IMR-90 (cell line): Measurements from ENCODE around the gene NRP1. TPM values are rescaled to one million over a fixed set of nuclear protein-coding genes. Genes with fewer than 3 reads are reported as not detected.

Experiments used
- ATAC-seq: fragments of 200-7000 bp; cut with Tn5 transposase; 2 replicates; pipeline ENCODE4 v1.9.1; 2020; ENCODE audit warnings: low read depth, mild to moderate bottlenecking, moderate library complexity
- BruUV-seq: library from RNA; stranded (reverse); fragments of 400-500 nt; replicated peaks from 2 replicates; lab custom pipeline; 2021; lab: Mats Ljungman, UMichigan
- CTCF ChIA-PET: fragments of 300-600 bp; formaldehyde crosslinking; extraction: SDS; loops from one replicate; lab custom pipeline; 2021; ENCODE audit warnings: antibody characterized with exemption; lab: Yijun Ruan, JAX
- POLR2A ChIA-PET: fragments of 300-600 bp; sonication (Branson Sonifier 250); formaldehyde crosslinking; loops from one replicate; lab custom pipeline; 2022; ENCODE audit warnings: antibody characterized with exemption; ENCODE audit not compliant: unreplicated experiment; lab: Charles Lee
- DNase-seq: peaks from one replicate; pipeline ENCODE4 v3.0.0; 2013
- H2AFZ ChIP-seq: replicated peaks from 2 replicates; pipeline ENCODE3; 2013; ENCODE audit warnings: low read length, mild to moderate bottlenecking; ENCODE audit not compliant: poor library complexity
- H2AK5ac ChIP-seq: 2 replicates; pipeline ENCODE4 v1.6.1; 2013; ENCODE audit warnings: low read depth, low read length, inconsistent platforms
- H2AK9ac ChIP-seq: replicated peaks from 2 replicates; pipeline ENCODE3; 2013; ENCODE audit warnings: mild to moderate bottlenecking, low read depth, low read length, moderate library complexity; ENCODE audit not compliant: poor library complexity
- H2BK120ac ChIP-seq: 2 replicates; pipeline ENCODE4 v1.6.1; 2013; ENCODE audit warnings: low read depth, low read length, inconsistent platforms
- H2BK15ac ChIP-seq: 3 replicates; pipeline ENCODE4 v1.6.1; 2013; ENCODE audit warnings: low read depth, low read length, inconsistent platforms
- H2BK20ac ChIP-seq: 2 replicates; pipeline ENCODE4 v1.6.1; 2013; ENCODE audit warnings: low read depth, mild to moderate bottlenecking, inconsistent platforms, low read length, moderate library complexity
- H2BK5ac ChIP-seq: 2 replicates; pipeline ENCODE4 v1.6.1; 2013; ENCODE audit warnings: mild to moderate bottlenecking, low read depth, low read length, inconsistent platforms; ENCODE audit not compliant: poor library complexity, severe bottlenecking
- H3K14ac ChIP-seq: replicated peaks from 2 replicates; pipeline ENCODE4 v1.6.1; 2013; ENCODE audit warnings: low read depth, low read length, inconsistent platforms
- H3K18ac ChIP-seq: 2 replicates; pipeline ENCODE4 v1.6.1; 2013; ENCODE audit warnings: low read depth, low read length, control low read depth
- H3K23ac ChIP-seq: 2 replicates; pipeline ENCODE4 v1.6.1; 2013; ENCODE audit warnings: low read depth, low read length, inconsistent platforms
- H3K27ac ChIP-seq: 2 replicates; pipeline ENCODE4 v1.5.1; 2013; ENCODE audit warnings: mild to moderate bottlenecking, control low read depth, low read length; ENCODE audit not compliant: insufficient read depth
- H3K27me3 ChIP-seq: 2 replicates; pipeline ENCODE4 v1.6.1; 2013; ENCODE audit warnings: low read length; ENCODE audit not compliant: control insufficient read depth, insufficient read depth
- H3K36me3 ChIP-seq: 2 replicates; pipeline ENCODE4 v1.6.1; 2013; ENCODE audit warnings: low read length, mixed read lengths; ENCODE audit not compliant: control insufficient read depth, insufficient read depth
- H3K4ac ChIP-seq: 2 replicates; pipeline ENCODE4 v1.6.1; 2013; ENCODE audit warnings: low read depth, low read length, inconsistent platforms
- H3K4me1 ChIP-seq: 2 replicates; pipeline ENCODE4 v1.6.1; 2013; ENCODE audit warnings: low read length, mixed read lengths; ENCODE audit not compliant: control insufficient read depth, insufficient read depth
- H3K4me2 ChIP-seq: 2 replicates; pipeline ENCODE4 v1.6.1; 2013; ENCODE audit warnings: low read depth, mild to moderate bottlenecking, control low read depth, low read length, moderate library complexity
- H3K4me3 ChIP-seq: 2 replicates; pipeline ENCODE4 v1.5.1; 2013; ENCODE audit warnings: low read depth, mild to moderate bottlenecking, control low read depth, low read length, moderate library complexity; ENCODE audit not compliant: insufficient read depth
- H3K56ac ChIP-seq: 2 replicates; pipeline ENCODE4 v1.6.1; 2013; ENCODE audit warnings: low read length, inconsistent platforms; ENCODE audit not compliant: insufficient read depth; ENCODE audit errors: extremely low read depth
- H3K79me1 ChIP-seq, 2 experiments: 2 replicates each; pipeline ENCODE4 v1.6.1; 2013; ENCODE audit warnings: low read length in 2 of 2, inconsistent platforms in 1 of 2, low read depth in 1 of 2
- H3K9ac ChIP-seq: 2 replicates; pipeline ENCODE4 v1.6.1; 2013; ENCODE audit warnings: low read depth, low read length, control low read depth
- H3K9me1 ChIP-seq: 2 replicates; pipeline ENCODE4 v1.6.1; 2013; ENCODE audit warnings: low read length, inconsistent platforms; ENCODE audit not compliant: insufficient read depth
- H3K9me3 ChIP-seq: 2 replicates; pipeline ENCODE4 v1.6.1; 2013; ENCODE audit warnings: low read length; ENCODE audit not compliant: control insufficient read depth, insufficient read depth
- H4K20me1 ChIP-seq: 2 replicates; pipeline ENCODE4 v1.6.1; 2013; ENCODE audit warnings: low read length, inconsistent platforms; ENCODE audit not compliant: insufficient read depth
- H4K5ac ChIP-seq: 2 replicates; pipeline ENCODE4 v1.6.1; 2013; ENCODE audit warnings: mild to moderate bottlenecking, low read depth, low read length, control low read depth
- H4K8ac ChIP-seq, 2 experiments: 2 replicates each; pipeline ENCODE4 v1.6.1; 2013; ENCODE audit warnings: low read depth in 2 of 2, low read length in 2 of 2, control low read depth in 1 of 2, inconsistent platforms in 1 of 2
- H4K91ac ChIP-seq: 2 replicates; pipeline ENCODE4 v1.6.1; 2013; ENCODE audit warnings: low read depth, low read length, inconsistent platforms; ENCODE audit not compliant: insufficient read depth
- CHD1 ChIP-seq: IDR thresholded peaks from 2 replicates; pipeline ENCODE4 v1.6.1; 2012; ENCODE audit warnings: low read depth, low read length, improper control_type of control experiment
- MAFK ChIP-seq: IDR thresholded peaks from 2 replicates; pipeline ENCODE4 v1.6.1; 2012; ENCODE audit warnings: low read depth, low read length, improper control_type of control experiment
- MAZ ChIP-seq: IDR thresholded peaks from 2 replicates; pipeline ENCODE4 v1.6.1; 2012; ENCODE audit warnings: low read depth, mild to moderate bottlenecking, low read length, improper control_type of control experiment, moderate library complexity, borderline replicate concordance
- MXI1 ChIP-seq: IDR thresholded peaks from 2 replicates; pipeline ENCODE4 v1.6.1; 2012; ENCODE audit warnings: low read depth, mild to moderate bottlenecking, low read length, moderate library complexity, borderline replicate concordance
- NFE2L2 ChIP-seq: fragments of 150-350 bp; IDR thresholded peaks from 2 replicates; pipeline ENCODE4 v1.6.1; 2016; ENCODE audit warnings: low read depth, mild to moderate bottlenecking, low read length
- POLR2A ChIP-seq: IDR thresholded peaks from 2 replicates; pipeline ENCODE4 v1.6.1; 2012; ENCODE audit warnings: mild to moderate bottlenecking, low read depth, low read length
- RAD21 ChIP-seq: IDR thresholded peaks from 2 replicates; pipeline ENCODE4 v1.6.1; 2012; ENCODE audit warnings: low read length, improper control_type of control experiment
- RCOR1 ChIP-seq: IDR thresholded peaks from 2 replicates; pipeline ENCODE4 v1.6.1; 2012; ENCODE audit warnings: mild to moderate bottlenecking, low read length, improper control_type of control experiment; ENCODE audit not compliant: insufficient replicate concordance
- RFX5 ChIP-seq: IDR thresholded peaks from 2 replicates; pipeline ENCODE4 v1.8.0; 2012; ENCODE audit warnings: low read depth, mild to moderate bottlenecking, low read length, moderate library complexity
- SMC3 ChIP-seq: fragments of 150-350 bp; IDR thresholded peaks from 2 replicates; pipeline ENCODE4 v1.6.1; 2016; ENCODE audit warnings: low read depth, mild to moderate bottlenecking, antibody characterized with exemption, low read length, moderate library complexity
- WGBS, 2 experiments: methylation state at CpG; one replicate each; pipeline versions ENCODE4 v1.1.5 to v1.1.7; 2013; ENCODE audit warnings: missing lambda C conversion rate in 2 of 2; ENCODE audit not compliant: insufficient read length in 1 of 2; ENCODE audit errors: extremely low coverage in 2 of 2; 5-methylcytosine and 5-hydroxymethylcytosine counted together
- dilution Hi-C: fragments of 300-500 bp; cut with HindIII; formaldehyde crosslinking; loops from one replicate; pipeline ENCODE4 v1.14.3; 2018; ENCODE audit warnings: low sequenced_read_pairs; ENCODE audit not compliant: unreplicated experiment
- in situ Hi-C: fragments of 300-500 bp; cut with MboI; formaldehyde crosslinking; loops from 3 replicates; pipeline ENCODE4 v1.14.3; 2019; ENCODE audit warnings: low sequenced_read_pairs, inconsistent platforms, mixed read lengths
- intact Hi-C: fragments of 100-400 bp; cut with micrococcal nuclease; formaldehyde crosslinking; loops from 2 replicates; pipeline ENCODE4 v1.10.0; 2022
- polyA plus RNA-seq, 3 experiments: library from polyadenylated mRNA; depleted of rRNA; stranded (reverse); fragments of >200 nt; gene quantifications; 2 replicates each; pipeline ENCODE4 v1.2.3, GENCODE V29; 2012; ENCODE audit warnings: low replicate concordance in 1 of 3
- total RNA-seq: library from RNA; depleted of rRNA; stranded (reverse); fragments of >200 nt; gene quantifications from 2 replicates; pipeline ENCODE4 v1.2.3, GENCODE V29; 2012
- TF ChIP-seq, protein P1 (sequence below): conservative IDR thresholded peaks from 2 replicates; pipeline ENCODE4 v1.5.1; 2012; ENCODE audit warnings: mild to moderate bottlenecking, low read depth, low read length, improper control_type of control experiment
- TF ChIP-seq, protein P2 (sequence below): fragments of 150-350 bp; IDR thresholded peaks from 2 replicates; pipeline ENCODE4 v1.6.1; 2017; ENCODE audit warnings: mild to moderate bottlenecking, antibody characterized with exemption, low read length, low read depth

Gene NRP1
- total and polyA plus RNA-seq, 2 of the 4 experiments (the other 2 are of a cell fraction): 108 to 227 TPM

DNA sequence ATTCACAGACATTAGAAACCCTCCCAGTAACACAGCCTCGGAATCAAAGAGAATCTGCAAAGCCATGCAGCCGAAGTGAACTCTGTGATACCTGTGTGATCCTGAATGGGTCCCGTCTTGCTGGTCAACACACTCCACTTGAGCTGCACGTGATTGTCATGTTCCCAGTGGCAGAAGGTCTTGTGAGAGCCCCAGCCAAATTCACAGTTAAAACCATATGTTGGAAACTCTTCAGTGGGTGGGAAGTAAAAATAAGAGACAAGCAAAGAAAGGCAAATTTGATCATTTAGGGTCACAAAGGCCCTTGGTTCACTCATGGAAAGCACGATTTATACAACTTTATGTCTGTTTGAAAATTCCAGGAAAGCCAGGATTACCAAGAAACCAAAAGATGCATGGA is 142.3 kb downstream of the NRP1 start:
- no peak overlapping the region for H3K23ac ChIP-seq
- peaks cover 14% of the 10 kb centered on the region for H3K36me3 ChIP-seq
- ATAC-seq (no peak), DNase-seq (no peak)
- no peak overlapping the region for H2BK20ac ChIP-seq
- peaks cover 20% of the 10 kb centered on the region for H3K9me1 ChIP-seq
- no peak for TF ChIP-seq RAD21
- TF ChIP-seq, protein P1, sequence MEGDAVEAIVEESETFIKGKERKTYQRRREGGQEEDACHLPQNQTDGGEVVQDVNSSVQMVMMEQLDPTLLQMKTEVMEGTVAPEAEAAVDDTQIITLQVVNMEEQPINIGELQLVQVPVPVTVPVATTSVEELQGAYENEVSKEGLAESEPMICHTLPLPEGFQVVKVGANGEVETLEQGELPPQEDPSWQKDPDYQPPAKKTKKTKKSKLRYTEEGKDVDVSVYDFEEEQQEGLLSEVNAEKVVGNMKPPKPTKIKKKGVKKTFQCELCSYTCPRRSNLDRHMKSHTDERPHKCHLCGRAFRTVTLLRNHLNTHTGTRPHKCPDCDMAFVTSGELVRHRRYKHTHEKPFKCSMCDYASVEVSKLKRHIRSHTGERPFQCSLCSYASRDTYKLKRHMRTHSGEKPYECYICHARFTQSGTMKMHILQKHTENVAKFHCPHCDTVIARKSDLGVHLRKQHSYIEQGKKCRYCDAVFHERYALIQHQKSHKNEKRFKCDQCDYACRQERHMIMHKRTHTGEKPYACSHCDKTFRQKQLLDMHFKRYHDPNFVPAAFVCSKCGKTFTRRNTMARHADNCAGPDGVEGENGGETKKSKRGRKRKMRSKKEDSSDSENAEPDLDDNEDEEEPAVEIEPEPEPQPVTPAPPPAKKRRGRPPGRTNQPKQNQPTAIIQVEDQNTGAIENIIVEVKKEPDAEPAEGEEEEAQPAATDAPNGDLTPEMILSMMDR: no peak
- TF ChIP-seq MXI1: no peak
- no peak for TF ChIP-seq MAFK
- TF ChIP-seq MAZ: no peak
- TF ChIP-seq SMC3: no peak
- TF ChIP-seq, protein P2, sequence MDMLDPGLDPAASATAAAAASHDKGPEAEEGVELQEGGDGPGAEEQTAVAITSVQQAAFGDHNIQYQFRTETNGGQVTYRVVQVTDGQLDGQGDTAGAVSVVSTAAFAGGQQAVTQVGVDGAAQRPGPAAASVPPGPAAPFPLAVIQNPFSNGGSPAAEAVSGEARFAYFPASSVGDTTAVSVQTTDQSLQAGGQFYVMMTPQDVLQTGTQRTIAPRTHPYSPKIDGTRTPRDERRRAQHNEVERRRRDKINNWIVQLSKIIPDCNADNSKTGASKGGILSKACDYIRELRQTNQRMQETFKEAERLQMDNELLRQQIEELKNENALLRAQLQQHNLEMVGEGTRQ: no peak
- TF ChIP-seq RFX5: no peak
- TF ChIP-seq RCOR1: no peak
- no peak for TF ChIP-seq CHD1
- TF ChIP-seq POLR2A: no peak
- TF ChIP-seq NFE2L2: no peak
- H3K4me1 ChIP-seq: peaks cover 14% of the 10 kb centered on the region
- H2AFZ ChIP-seq: no peak overlapping the region
- CTCF ChIA-PET: interaction anchor here (0.6 to 1.8 kb wide), 2 partner anchors 114 to 911 kb away, joined by 4 to 5 read pairs; no protein-coding TSS in a partner anchor
- no peak overlapping the region; a peak in 1 of 4 replicates for H4K8ac ChIP-seq
- no peak overlapping the region for H3K4me3 ChIP-seq
- H4K91ac ChIP-seq: no peak overlapping the region
- peak overlapping the region; percentile 25; the same call in 1 of the 2 replicates for H4K5ac ChIP-seq
- no peak overlapping the region for H2BK15ac ChIP-seq
- no peaks in the 10 kb centered on the region for H4K20me1 ChIP-seq
- no peaks in the 10 kb centered on the region for H3K9me3 ChIP-seq
- H3K9ac ChIP-seq: no peak overlapping the region
- no peak overlapping the region for H2BK5ac ChIP-seq
- intact Hi-C loops: loop anchor here (5.0 to 10.0 kb wide), 3 partner anchors 80 to 397 kb away; no protein-coding TSS in a partner anchor
- no peak overlapping the region for H3K18ac ChIP-seq
- in situ Hi-C loops: no loop called here
- H2AK5ac ChIP-seq: no peak overlapping the region
- H3K56ac ChIP-seq: no peak overlapping the region
- 100% methylated on average over 2 of the region's 5 CpGs; no CpG with 5 or more reads in 1 of the 2 experiments for WGBS, 2 experiments
- H3K14ac ChIP-seq: no peak overlapping the region
- no peaks in the 10 kb centered on the region for H3K27me3 ChIP-seq
- H2AK9ac ChIP-seq: no peak overlapping the region
- H2BK120ac ChIP-seq: no peak overlapping the region
- H3K79me1 ChIP-seq: peaks cover 0 to 18% of the 10 kb centered on the region in 2 experiments; a peak in 2 of 4 replicates
- dilution Hi-C loops: no loop called here
- POLR2A ChIA-PET: no interaction called here
- no TSS peak for BruUV-seq
- no peak overlapping the region for H3K4ac ChIP-seq
- H3K4me2 ChIP-seq: no peak overlapping the region
- H3K27ac ChIP-seq: no peak overlapping the region
